HG03159 (cell line): ENCODE data around the gene C10orf143.

Experiments used
- ATAC-seq: cut with Tn5 transposase; IDR thresholded peaks from one replicate; pipeline ENCODE4 v1.9.1; 2021; ENCODE audit warnings: mild to moderate bottlenecking, moderate library complexity; ENCODE audit not compliant: unreplicated experiment

Gene C10orf143

GRCh38 chr10:130016993-130017630 lies 93.5 kb downstream of the C10orf143 start:
- ATAC-seq: no peak

- ATAC-seq: no peak
These were observed 94.5 kb downstream of the C10orf143 start for GRCh38 chr10:130016095-130016494.

- ATAC-seq: no peak
These were observed 95.4 kb downstream of the C10orf143 start for GRCh38 chr10:130015075-130015695.

- no peak for ATAC-seq
These were observed 96.2 kb downstream of the C10orf143 start for GRCh38 chr10:130014263-130015074.
